Effector memory CD4-positive, alpha-beta T cell (primary cell): ENCODE results near the gene PPP2R1A.

Experiments used
- DNase-seq, 3 donors: peaks; one replicate each; pipeline ENCODE4 v3.0.0-alpha.2; 2020
- H3K27ac ChIP-seq: 2 replicates; pipeline ENCODE4 v1.7.0; 2013; ENCODE audit warnings: mild to moderate bottlenecking, low read length, moderate library complexity; ENCODE audit not compliant: insufficient read depth, poor library complexity, severe bottlenecking
- H3K27me3 ChIP-seq: replicated peaks from 2 replicates; pipeline ENCODE4 v1.7.0; 2013; ENCODE audit warnings: mild to moderate bottlenecking, low read length; ENCODE audit not compliant: insufficient read depth, control insufficient read depth, poor library complexity, severe bottlenecking
- H3K36me3 ChIP-seq: 2 replicates; pipeline ENCODE4 v1.7.0; 2013; ENCODE audit warnings: mild to moderate bottlenecking, low read length, moderate library complexity; ENCODE audit not compliant: control insufficient read depth, insufficient read depth
- H3K4me1 ChIP-seq: 2 replicates; pipeline ENCODE4 v1.7.0; 2013; ENCODE audit warnings: low read length, mild to moderate bottlenecking; ENCODE audit not compliant: control insufficient read depth, insufficient read depth, poor library complexity, severe bottlenecking
- H3K4me3 ChIP-seq: 2 replicates; pipeline ENCODE4 v1.7.0; 2013; ENCODE audit warnings: low read length, low read depth, mild to moderate bottlenecking; ENCODE audit not compliant: insufficient read depth, poor library complexity, severe bottlenecking
- H3K9me3 ChIP-seq: 2 replicates; pipeline ENCODE4 v1.7.0; 2013; ENCODE audit warnings: mild to moderate bottlenecking, low read length, moderate library complexity; ENCODE audit not compliant: control insufficient read depth
- total RNA-seq, 3 donors: gene quantifications; one replicate each; lab custom pipeline; 2026; lab: John Stamatoyannopoulos, UW

PPP2R1A gene
- total RNA-seq: 146 to 153 (median 148) reads per million in 3 donors

DNA sequence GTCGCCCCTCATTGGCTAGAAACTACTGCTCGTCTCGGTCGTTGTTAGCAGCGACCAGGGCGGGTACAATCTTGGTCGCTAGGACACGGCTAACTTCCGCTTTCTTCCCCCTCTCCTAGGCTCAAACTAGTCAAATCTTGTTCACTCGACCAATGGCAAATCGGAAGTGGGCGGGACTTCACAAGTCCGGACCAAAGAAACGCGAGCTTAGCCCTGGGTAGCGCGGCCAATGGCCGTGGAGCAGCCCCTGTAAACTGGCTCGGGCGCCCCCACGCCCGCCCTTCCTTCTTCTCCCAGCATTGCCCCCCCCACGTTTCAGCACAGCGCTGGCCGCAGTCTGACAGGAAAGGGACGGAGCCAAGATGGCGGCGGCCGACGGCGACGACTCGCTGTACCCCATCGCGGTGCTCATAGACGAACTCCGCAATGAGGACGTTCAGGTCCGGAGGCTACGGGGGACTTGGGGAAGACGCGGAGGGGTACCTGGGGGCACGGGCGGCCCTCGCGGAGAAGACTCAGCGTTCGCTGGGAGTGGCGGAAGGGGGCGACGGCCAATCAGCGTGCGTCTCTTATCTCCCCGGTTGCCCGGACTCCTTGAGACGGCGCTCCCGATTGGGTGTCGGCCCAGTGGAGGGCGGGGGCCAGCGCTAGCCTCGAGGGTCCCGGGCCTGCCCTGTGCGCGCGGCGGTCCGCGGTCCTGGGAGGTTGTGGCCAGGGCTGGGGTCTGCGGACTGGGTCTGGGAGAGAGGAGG, at the start of gene PPP2R1A:
Gene PPP2R1A (plus strand): TSS at position 318 of the 752 bp plus-strand sequence. CDS start 45 bp downstream, at position 363.
- peaks cover 27% of the 10 kb centered on the region for H3K4me1 ChIP-seq
- peak within 1 kb of the TSS; percentile 98 for H3K27ac ChIP-seq
- H3K4me3 ChIP-seq: peak within 1 kb of the TSS; percentile 91
- DNase-seq: peak; percentile 97 to 99 (median 98)
- peaks cover 2% of the 10 kb centered on the region for H3K36me3 ChIP-seq
- H3K27me3 ChIP-seq: no peaks in the 10 kb centered on the region
- H3K9me3 ChIP-seq: no peaks in the 10 kb centered on the region

DNA sequence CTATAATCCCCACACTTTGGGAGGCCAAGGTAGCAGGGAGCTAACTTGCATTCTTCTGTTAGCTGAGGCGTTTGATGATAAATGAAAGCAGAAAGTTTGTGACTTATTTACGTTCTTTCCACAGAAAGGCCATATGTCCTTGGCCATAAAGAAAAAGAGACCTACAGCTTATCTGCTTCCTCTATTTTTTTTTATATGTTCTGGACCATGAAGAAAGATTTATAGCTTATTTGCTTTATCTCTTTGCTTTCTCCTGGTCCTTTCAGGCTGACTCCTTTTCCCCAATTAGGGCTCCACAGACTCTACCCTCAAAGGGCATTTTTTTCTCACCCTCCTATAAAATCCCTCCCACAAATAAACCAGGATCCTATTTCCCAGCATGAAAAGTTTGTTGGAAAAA, 48.6 kb upstream of the PPP2R1A start:
- Histone ChIP-seq H3K27ac (no peak overlapping the region), H3K36me3 (no peaks in the 10 kb centered on the region), H3K4me3 (no peak overlapping the region), H3K27me3 (no peaks in the 10 kb centered on the region), H3K4me1 (peaks cover 11% of the 10 kb centered on the region), H3K9me3 (no peaks in the 10 kb centered on the region)
- no peak for DNase-seq

DNA sequence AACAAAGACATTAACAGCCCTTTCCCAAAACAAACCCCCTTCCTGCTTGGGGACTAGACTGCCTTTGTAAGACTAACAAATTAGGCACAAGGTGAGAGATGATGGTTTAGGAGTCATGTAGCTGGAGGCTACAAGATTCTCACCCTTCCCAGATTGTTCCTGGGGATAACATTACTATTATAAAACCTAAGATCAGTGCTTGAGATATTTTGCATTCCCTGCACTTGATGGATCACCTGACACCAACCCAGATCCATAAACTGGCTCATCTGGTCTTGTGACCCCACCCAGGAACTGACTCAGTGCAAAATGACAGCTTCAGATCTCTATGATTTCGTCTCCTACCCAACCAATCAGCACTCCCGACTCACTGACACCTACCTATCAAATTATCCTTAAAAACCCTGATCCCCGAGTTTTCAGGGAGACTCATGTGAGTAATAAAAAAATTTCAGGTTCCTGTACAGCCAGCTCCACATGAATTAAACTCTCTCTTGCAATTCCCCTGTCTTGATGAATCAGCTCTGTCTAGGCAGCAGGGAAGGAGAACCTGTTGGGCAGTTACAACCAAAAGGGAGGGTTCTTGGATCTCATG, 47.8 kb upstream of the PPP2R1A start:
- H3K9me3 ChIP-seq: no peaks in the 10 kb centered on the region
- H3K27ac ChIP-seq: no peak overlapping the region

DNA sequence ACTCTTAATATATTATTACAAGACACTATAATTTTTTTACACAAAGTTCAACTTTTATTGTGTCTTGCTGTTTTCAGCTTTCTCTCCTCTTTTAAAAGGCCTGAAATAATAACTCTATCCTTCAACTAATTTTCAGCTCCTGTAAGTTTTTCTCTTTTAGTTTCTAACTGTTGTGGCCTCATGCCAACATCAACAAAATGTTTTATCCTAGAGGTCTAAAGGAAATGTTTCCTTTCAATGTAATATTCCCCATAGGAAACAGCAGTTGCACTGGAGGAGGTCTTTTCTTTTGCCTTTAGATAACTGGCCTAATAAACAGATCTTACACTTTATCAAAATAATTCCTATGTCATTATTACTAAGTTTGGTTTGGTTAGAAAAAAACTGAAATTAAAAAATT, 41.6 kb upstream of the PPP2R1A start:
- no peak overlapping the region for H3K27ac ChIP-seq
- no peaks in the 10 kb centered on the region for H3K36me3 ChIP-seq
- DNase-seq: no peak
- no peaks in the 10 kb centered on the region for H3K4me1 ChIP-seq
- no peaks in the 10 kb centered on the region for H3K27me3 ChIP-seq
- H3K9me3 ChIP-seq: peaks cover 15% of the 10 kb centered on the region
- H3K4me3 ChIP-seq: no peak overlapping the region

More for the DNA sequence above, 47.8 kb upstream of the PPP2R1A start:
- Histone ChIP-seq H3K4me1 (peaks cover 11% of the 10 kb centered on the region), H3K4me3 (no peak overlapping the region), H3K27me3 (no peaks in the 10 kb centered on the region), H3K36me3 (no peaks in the 10 kb centered on the region)
- DNase-seq: no peak

DNA sequence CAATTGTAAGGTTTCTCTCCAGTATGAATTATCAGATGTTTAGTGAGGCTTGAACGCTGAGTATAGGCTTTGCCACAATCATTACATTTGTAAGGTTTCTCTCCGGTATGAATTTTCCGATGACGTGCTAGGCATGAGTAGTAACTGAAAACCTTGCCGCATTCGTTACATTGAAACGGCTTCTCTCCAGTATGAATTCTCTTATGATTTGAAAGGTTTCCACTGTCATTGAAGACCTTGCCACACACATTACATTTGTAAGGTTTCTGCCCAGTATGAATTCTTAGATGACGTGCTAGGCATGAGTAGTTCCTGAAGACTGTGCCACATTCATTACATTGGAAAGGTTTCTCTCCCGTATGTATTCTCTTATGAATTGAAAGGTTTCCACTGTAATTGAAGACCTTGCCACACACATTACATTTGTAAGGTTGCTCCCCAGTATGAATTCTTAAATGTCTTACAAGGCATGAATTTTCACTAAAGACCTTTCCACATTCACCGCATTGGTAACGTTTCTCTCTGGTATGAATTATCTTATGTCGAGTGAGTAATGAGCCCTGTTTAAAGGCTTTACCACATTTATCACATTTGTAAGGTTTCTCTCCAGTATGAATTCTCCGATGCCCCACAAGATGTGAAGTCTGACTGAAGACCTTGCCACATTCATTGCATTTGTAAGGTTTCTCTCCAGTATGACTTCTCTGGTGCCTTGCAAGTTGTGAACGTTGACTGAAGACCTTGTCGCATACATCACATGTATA, 34.1 kb upstream of the PPP2R1A start:
- Histone ChIP-seq H3K9me3 (peaks cover 63% of the 10 kb centered on the region), H3K36me3 (peaks cover 45% of the 10 kb centered on the region), H3K4me3 (no peak overlapping the region)

GRCh38 chr19:52170304-52170703, 19.5 kb upstream of the PPP2R1A start:
- H3K27ac ChIP-seq: peak overlapping the region; percentile 92

More for the DNA sequence above, 34.1 kb upstream of the PPP2R1A start:
- Histone ChIP-seq H3K4me1 (no peaks in the 10 kb centered on the region), H3K27me3 (no peaks in the 10 kb centered on the region), H3K27ac (no peak overlapping the region)
- no peak for DNase-seq

GRCh38 chr19:52170863-52171320, 19.0 kb upstream of the PPP2R1A start:
- Histone ChIP-seq H3K27me3 (no peaks in the 10 kb centered on the region), H3K4me1 (peaks cover 7% of the 10 kb centered on the region), H3K27ac (peak overlapping the region; percentile 92), H3K9me3 (no peaks in the 10 kb centered on the region), H3K4me3 (peak overlapping the region; percentile 99), H3K36me3 (peaks cover 25% of the 10 kb centered on the region)
- no peak for DNase-seq

More at GRCh38 chr19:52170304-52170703, 19.5 kb upstream of the PPP2R1A start:
- Histone ChIP-seq H3K27me3 (no peaks in the 10 kb centered on the region), H3K9me3 (no peaks in the 10 kb centered on the region), H3K4me1 (peaks cover 7% of the 10 kb centered on the region), H3K36me3 (peaks cover 28% of the 10 kb centered on the region), H3K4me3 (peak overlapping the region; percentile 99)
- no peak for DNase-seq

GRCh38 chr19:52171321-52172169, 18.3 kb upstream of the PPP2R1A start, which contains the start of gene ZNF836:
ZNF836 (minus strand) TSS chr19:52171621; CDS start chr19:52168072, 3,549 bp downstream.
- peak within 1 kb of the TSS; percentile 99 for H3K4me3 ChIP-seq
- peaks cover 7% of the 10 kb centered on the region for H3K4me1 ChIP-seq
- no peaks in the 10 kb centered on the region for H3K9me3 ChIP-seq
- peak within 1 kb of the TSS; percentile 92 for H3K27ac ChIP-seq
- H3K36me3 ChIP-seq: peaks cover 25% of the 10 kb centered on the region
- peak; percentile 85 to 91 (median 89) for DNase-seq
- H3K27me3 ChIP-seq: no peaks in the 10 kb centered on the region

- no peak overlapping the region for H3K4me3 ChIP-seq
- H3K4me1 ChIP-seq: peaks cover 7% of the 10 kb centered on the region
- peak overlapping the region; percentile 92 for H3K27ac ChIP-seq
Observed at GRCh38 chr19:52172347-52172746, 17.5 kb upstream of the PPP2R1A start.

More at GRCh38 chr19:52172347-52172746, 17.5 kb upstream of the PPP2R1A start:
- no peaks in the 10 kb centered on the region for H3K9me3 ChIP-seq
- H3K27me3 ChIP-seq: no peaks in the 10 kb centered on the region
- DNase-seq: no peak
- H3K36me3 ChIP-seq: peaks cover 17% of the 10 kb centered on the region
